Progenitor cell of endocrine pancreas (in vitro differentiated cells): ENCODE results near the gene BLM. TPM values are rescaled to one million over a fixed set of nuclear protein-coding genes. Genes with fewer than 3 reads are reported as not detected.

Experiments
- DNase-seq: peaks from one replicate; pipeline ENCODE4 v3.0.0; 2021; ENCODE audit warnings: low spot score; ENCODE audit not compliant: unreplicated experiment
- H3K27ac Mint-ChIP-seq: 2 replicates; pipeline ENCODE4 v1.8.0; 2021; ENCODE audit warnings: mild to moderate bottlenecking, moderate library complexity, mixed read lengths
- H3K27me3 Mint-ChIP-seq: 2 replicates; pipeline ENCODE4 v1.8.0; 2021; ENCODE audit warnings: mixed read lengths
- H3K36me3 Mint-ChIP-seq: 2 replicates; pipeline ENCODE4 v1.8.0; 2022; ENCODE audit warnings: mixed read lengths; ENCODE audit not compliant: insufficient read depth
- H3K4me1 Mint-ChIP-seq: 2 replicates; pipeline ENCODE4 v1.8.0; 2021; ENCODE audit warnings: low read depth, mixed read lengths
- H3K4me3 Mint-ChIP-seq: 2 replicates; pipeline ENCODE4 v1.8.0; 2021; ENCODE audit warnings: low read depth, mild to moderate bottlenecking, moderate library complexity, mixed read lengths
- H3K9me3 Mint-ChIP-seq: 2 replicates; pipeline ENCODE4 v1.8.0; 2021; ENCODE audit warnings: low read depth, mixed read lengths
- total RNA-seq: library from RNA; stranded (reverse); gene quantifications from 2 replicates; pipeline ENCODE4 v1.2.1, GENCODE V29; 2021
- TF ChIP-seq, protein P1 (sequence below): fragments of 200-600 bp; sonication (generic); IDR thresholded peaks from one replicate; pipeline ENCODE4 v1.5.0; 2021; ENCODE audit warnings: antibody characterized with exemption, mild to moderate bottlenecking; ENCODE audit not compliant: unreplicated experiment

BLM gene
- total RNA-seq, 1 donor from 2014 or later, result 19.6 TPM

DNA sequence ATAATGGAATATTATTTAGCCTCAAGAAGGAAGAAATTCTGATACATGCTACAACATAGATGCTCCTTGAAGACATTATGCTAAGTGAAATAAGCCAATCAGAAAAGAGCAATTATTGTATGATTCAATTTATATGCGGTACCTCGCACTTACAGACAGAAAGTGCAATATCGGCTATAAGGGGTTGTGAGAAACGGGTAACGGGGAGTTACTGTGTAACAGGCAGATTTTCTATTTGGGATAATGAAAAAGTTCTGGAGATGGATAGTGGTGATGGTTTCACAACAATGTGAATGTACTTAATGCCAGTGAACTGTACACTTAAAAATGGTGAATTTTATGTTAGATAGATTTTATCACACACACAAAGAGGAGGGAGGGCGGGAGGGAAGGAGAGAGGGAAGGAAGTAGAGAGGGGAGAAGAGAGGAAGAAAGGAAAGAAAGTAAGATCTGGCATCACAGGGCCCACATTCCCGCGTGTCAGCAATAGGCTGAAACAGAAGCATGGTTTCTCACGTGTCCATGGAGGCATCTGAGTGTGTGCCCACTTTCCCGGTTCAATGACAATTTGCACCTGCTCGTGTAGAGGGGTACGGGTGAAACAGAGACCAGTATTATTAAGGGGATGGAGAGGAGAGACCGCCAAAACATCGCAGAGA is 700 bp upstream of the BLM start:
- TF ChIP-seq, protein P1, sequence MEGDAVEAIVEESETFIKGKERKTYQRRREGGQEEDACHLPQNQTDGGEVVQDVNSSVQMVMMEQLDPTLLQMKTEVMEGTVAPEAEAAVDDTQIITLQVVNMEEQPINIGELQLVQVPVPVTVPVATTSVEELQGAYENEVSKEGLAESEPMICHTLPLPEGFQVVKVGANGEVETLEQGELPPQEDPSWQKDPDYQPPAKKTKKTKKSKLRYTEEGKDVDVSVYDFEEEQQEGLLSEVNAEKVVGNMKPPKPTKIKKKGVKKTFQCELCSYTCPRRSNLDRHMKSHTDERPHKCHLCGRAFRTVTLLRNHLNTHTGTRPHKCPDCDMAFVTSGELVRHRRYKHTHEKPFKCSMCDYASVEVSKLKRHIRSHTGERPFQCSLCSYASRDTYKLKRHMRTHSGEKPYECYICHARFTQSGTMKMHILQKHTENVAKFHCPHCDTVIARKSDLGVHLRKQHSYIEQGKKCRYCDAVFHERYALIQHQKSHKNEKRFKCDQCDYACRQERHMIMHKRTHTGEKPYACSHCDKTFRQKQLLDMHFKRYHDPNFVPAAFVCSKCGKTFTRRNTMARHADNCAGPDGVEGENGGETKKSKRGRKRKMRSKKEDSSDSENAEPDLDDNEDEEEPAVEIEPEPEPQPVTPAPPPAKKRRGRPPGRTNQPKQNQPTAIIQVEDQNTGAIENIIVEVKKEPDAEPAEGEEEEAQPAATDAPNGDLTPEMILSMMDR, result no peak
- Mint-ChIP-seq H3K36me3 (peaks cover 9% of the 10 kb centered on the region), H3K27ac (peak overlapping the region; percentile 97), H3K4me3 (peak overlapping the region; percentile 93), H3K27me3 (peaks cover 15% of the 10 kb centered on the region), H3K4me1 (peaks cover 16% of the 10 kb centered on the region), H3K9me3 (no peaks in the 10 kb centered on the region)
- no peak for DNase-seq

DNA sequence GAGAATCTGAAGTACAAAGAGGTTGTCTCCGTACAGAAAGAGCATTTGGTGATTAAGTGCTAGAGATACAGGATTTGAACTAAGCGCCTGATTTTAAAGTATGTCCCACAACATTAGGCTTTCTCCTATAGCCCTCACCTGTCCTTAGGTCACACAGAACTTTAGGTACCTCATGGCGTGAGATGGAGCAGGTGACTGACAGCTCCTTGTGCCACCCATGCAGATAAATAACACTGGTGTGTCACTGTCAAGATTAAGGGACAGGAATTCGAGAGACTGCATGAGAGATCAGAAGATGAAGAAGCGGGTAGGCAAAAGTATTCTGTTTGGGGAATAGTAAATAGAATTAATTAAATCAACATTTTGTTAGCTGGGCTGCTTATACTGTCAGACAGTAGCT is 1.1 kb downstream of the BLM start:
- peaks cover 14% of the 10 kb centered on the region for H3K4me1 Mint-ChIP-seq

DNA sequence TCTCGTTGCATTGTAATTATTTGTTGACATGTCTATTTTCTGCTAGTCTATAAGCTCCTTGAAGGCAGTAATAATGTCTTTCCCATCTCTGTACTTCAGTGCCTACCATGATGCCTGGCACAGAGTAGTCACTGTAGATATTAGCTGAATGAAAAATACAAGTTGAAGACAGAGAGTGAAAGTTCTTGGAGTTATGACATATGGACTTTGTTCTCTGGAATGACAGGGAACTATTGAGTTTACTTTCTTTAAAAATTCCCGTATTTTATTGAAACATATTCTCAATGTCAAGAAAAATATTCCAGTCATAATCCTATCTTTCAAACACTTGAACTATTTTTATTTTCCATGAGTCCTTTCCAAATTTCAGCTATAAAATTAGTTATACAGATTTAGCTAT is 3.0 kb downstream of the BLM start:
- Mint-ChIP-seq H3K27me3 (no peaks in the 10 kb centered on the region), H3K4me1 (peaks cover 14% of the 10 kb centered on the region)

More for the DNA sequence above, 1.1 kb downstream of the BLM start:
- Mint-ChIP-seq H3K36me3 (peaks cover 4% of the 10 kb centered on the region), H3K27me3 (peaks cover 3% of the 10 kb centered on the region), H3K27ac (peak overlapping the region; percentile 97), H3K9me3 (no peaks in the 10 kb centered on the region), H3K4me3 (peak overlapping the region; percentile 93)
- no peak for DNase-seq
- TF ChIP-seq, protein P1, result no peak

DNA sequence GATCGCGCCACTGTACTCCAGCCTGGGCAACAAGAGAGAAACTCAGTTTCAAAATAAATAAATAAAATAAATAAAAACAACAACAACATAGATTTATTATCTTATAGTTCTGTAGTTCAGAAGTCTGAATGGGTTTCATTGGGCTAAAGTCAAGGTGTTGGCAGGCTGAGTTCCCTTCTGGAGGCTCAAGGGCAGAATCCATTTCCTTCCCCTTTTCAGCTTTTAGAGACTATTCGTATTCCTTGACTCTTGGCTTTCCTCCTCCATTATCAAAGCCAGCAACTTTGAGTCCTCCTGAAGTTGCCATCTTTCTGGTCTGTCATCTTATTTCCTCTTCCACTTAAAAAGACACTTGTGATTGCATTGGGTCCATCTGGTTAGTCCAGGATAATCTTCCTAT is 12.1 kb downstream of the BLM start:
- H3K27me3 Mint-ChIP-seq, result no peaks in the 10 kb centered on the region
- H3K4me1 Mint-ChIP-seq, result no peaks in the 10 kb centered on the region
- H3K27ac Mint-ChIP-seq, result no peak overlapping the region
- peaks cover 11% of the 10 kb centered on the region for H3K36me3 Mint-ChIP-seq
- no peak for DNase-seq
- no peak overlapping the region for H3K4me3 Mint-ChIP-seq
- H3K9me3 Mint-ChIP-seq, result peaks cover 5% of the 10 kb centered on the region
- TF ChIP-seq, protein P1, result no peak

More for the DNA sequence above, 3.0 kb downstream of the BLM start:
- Mint-ChIP-seq H3K27ac (no peak overlapping the region), H3K36me3 (peaks cover 7% of the 10 kb centered on the region), H3K9me3 (no peaks in the 10 kb centered on the region), H3K4me3 (no peak overlapping the region)
- TF ChIP-seq, protein P1, result no peak
- no peak for DNase-seq

DNA sequence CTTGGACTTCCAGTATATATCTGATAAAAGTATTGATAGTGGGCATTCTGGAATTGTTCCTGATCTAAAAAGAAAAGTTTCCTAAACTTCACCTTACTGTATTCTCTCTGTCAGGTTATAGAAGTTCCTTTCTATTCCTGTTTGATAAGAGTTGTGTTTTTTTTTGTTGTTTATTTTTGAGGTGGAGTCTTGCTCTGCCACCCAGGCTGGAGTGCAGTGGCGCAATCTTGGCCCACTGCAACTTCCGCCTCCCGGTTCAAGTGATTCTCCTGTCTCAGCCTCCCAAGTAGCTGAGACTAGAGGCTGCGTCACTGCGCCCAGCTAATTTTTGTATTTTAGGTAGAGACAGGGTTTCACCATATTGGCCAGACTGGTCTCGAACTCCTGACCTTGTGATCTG is 13.1 kb downstream of the BLM start:
- no peaks in the 10 kb centered on the region for H3K27me3 Mint-ChIP-seq
- H3K4me3 Mint-ChIP-seq, result no peak overlapping the region
- H3K36me3 Mint-ChIP-seq, result peaks cover 7% of the 10 kb centered on the region
- TF ChIP-seq, protein P1, result no peak
- DNase-seq, result no peak
- H3K27ac Mint-ChIP-seq, result no peak overlapping the region
- H3K4me1 Mint-ChIP-seq, result no peaks in the 10 kb centered on the region
- H3K9me3 Mint-ChIP-seq, result peaks cover 5% of the 10 kb centered on the region
